Stimulated activated CD4-positive, alpha-beta T cell treated with anti-CD3 and anti-CD28 coated beads, Interleukin-4, amount 100 ng/mL, for 1 hour (primary cell): ENCODE measurements around the gene C1QTNF12.
A peak's percentile ranks its signal among the peaks of the same experiment; 100 is the strongest.
"Not testable (repeated sequence)": the region's sequence is repeated elsewhere in the genome, so short reads cannot be mapped to it uniquely, and the experiment has no call there.

ENCODE experiments used
- DNase-seq: peaks from one replicate; pipeline ENCODE4 v3.0.0-alpha.2; 2020

Gene C1QTNF12

DNA sequence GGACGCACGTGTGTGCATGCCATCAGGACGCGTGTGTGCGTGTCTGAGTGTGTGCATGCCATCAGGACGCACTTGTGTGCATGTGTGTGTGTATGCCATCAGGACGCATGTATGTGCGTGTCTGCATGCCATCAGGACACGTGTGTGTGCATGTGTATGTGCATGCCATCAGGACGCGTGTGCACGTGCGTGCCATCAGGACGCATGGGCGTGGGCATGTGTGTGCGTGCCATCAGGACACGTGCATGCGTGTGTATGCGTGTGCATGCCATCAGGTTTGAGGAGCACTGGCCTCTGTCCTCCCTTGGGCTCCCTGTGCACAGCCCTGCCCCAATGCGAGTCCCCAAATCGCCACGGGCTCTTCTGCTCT lies 12.6 kb upstream of the C1QTNF12 start:
- no peak for DNase-seq

DNA sequence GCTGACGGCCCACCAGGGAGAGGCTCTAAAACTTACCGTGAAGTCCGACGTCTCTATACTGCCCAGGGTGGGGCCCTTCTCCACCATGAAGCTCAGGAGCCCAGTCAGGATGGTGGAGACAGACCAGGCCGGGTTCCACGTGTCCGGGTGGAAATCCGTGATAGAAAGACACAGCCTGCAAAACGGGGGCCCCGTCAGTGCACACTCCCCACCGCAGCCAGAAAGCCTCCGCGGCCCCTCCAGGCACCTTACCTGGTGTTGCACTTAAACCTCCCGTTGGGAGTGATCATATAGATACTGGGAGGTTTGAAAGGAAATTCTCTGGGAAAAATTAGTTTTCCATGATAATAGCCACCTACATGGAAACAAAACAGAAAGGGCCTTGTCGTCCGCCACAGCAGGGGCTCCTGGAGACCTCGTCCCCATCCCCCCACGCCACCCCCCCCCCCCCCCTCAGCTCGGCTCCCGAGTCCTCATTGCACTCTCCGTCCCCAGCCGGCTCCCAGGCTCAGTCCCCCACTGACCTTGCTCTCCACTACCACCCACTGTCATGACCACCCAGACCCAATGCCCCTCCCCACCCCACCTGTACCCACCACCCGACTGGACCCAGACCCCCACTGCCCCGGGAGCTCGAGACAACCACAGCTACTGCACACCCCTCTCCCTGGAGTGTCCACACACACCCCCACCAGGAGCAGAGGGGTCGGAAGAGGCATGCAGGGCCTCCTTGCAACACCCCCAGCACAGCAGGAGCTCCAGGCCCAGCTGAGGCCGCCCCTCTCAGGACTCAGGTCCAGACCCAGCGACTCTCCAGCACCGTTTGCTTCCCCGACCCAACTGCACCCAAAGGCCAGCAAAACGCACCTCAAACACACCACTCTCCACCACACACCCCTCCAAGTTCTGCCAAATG lies 10.7 kb upstream of the C1QTNF12 start:
- no peak for DNase-seq

DNA sequence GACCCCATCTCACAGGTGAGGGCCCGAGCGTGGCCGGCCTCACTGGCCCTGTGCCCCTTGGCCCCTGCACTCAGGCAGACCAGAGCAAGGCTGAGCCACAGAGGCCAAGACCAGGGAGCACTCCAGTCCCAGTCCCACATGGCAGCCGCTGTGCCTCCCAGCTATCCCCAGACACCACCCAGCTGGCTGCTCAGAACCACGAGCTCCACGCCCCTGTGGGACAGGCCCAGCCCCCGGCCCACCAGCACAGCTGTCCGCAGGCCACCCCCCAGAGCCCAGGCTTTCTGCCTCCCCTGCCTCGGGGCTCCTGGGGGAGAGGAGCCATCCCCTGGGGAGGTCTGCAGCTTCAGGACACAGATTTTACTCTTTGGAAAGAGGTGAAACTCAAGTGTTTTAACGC lies 9.1 kb upstream of the C1QTNF12 start:
- no peak for DNase-seq

DNA sequence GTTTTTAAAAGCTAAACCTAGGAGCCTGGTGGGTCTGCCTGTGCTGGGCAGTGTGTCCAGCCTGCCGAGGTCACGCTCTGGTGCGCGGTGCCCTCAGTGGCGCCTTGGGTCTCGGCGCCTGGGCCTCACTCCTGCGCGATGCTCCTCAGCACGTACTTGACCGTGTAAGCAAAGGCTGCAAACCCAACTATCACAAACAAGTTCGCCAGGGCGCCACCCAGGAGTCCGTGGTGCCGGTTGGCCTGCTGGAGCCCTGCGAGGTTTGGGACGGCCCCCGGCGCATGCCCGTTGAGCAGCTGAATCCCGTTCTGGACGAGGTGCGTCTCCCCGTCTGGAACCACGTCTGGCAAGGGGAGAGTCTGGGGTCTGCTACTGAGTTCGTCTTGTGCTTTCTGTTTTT lies 8.6 kb upstream of the C1QTNF12 start:
- DNase-seq, result no peak

DNA sequence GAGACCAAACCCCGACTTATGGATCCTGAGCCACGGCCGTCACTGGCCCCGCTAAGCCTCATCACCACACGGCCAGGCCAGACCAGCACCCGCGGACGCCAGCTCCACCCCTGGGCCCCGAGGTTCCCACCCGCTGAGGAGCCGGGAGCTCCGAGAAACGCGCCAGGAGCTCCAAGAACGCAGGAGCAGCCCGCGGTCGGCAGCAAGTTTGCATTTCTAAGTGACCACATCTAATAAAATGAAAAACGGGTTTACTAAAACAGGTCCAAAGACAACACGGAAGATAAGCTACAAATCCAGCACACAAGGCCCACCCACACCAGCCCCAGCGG lies 8.1 kb upstream of the C1QTNF12 start:
- no peak for DNase-seq

DNA sequence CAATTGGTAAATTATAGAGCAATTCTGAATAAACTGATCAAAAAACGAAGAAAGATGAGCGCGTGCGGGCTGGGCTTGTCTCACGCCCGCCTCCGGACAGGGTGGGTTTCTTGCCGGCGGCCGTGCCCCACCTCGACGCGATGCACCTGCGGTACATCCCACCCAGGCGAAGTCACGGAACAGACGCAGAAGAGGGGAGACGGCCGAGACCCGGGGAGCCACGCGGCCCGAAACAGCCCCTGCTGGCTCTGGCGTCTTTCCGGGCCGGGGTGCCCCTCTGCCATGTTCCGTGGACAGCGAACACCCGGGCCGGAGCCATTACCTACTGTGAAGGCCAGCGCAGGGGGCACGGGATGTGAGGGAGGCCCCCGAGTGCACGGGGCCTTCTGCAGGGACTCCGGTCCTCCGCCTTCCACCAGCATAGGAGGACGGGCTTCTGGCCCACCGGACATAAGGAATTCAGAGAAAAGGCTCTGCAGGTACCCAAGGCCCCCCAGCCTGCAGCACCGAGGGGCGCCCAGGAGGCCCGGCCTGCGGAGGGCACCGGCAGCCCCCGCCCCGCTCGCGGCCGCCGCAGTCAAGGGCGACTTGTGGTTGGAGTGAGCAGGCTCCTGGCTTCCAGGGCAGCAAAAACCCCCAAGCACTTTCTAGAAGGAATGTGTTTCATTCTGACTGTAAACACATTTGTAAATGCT lies 7.6 kb upstream of the C1QTNF12 start:
- DNase-seq, result no peak

DNA sequence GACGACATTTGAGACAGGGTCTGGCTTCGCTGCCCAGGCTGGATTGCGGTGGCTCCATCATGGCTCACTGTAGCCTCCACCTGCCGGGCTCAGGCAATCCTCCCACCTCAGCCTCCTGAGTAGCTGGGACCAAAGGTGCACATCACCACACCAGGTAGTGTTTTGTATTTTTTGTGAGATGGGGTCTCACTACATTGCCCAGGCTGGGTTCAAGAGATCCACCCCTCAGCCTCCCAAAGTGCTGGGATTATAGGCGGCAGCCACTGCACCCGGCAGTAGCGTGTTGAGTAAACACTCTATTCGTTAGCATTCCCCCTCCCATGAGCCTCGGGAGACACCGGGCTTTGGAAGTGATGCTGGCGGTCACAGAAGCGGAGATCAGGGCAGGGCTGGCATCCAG lies 6.8 kb upstream of the C1QTNF12 start:
- DNase-seq, result no peak

DNA sequence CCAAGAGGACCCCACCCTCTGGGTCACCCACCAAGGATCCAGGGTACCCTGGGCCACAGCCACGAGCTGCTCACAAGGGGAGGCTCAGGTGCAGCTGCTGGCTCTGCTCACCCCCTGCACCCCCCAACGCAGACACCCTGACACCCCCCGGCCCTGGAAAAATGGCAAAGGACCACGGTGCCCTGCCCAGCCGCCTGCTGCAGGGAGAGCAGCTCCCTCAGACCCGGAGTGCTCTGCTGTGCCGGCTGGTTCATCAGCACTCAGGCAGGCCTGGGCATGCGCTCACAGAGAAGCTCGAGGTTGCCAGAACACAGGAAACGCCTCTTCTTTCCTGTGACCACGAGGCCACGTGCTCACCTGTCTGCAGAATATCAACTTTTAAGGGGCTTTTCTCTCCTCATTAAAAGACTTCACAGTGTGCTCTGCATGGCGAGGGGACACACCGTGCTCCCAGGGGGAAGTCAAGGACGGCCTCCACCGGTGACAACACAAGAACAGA lies 4.3 kb upstream of the C1QTNF12 start:
- peak; percentile 69 for DNase-seq

DNA sequence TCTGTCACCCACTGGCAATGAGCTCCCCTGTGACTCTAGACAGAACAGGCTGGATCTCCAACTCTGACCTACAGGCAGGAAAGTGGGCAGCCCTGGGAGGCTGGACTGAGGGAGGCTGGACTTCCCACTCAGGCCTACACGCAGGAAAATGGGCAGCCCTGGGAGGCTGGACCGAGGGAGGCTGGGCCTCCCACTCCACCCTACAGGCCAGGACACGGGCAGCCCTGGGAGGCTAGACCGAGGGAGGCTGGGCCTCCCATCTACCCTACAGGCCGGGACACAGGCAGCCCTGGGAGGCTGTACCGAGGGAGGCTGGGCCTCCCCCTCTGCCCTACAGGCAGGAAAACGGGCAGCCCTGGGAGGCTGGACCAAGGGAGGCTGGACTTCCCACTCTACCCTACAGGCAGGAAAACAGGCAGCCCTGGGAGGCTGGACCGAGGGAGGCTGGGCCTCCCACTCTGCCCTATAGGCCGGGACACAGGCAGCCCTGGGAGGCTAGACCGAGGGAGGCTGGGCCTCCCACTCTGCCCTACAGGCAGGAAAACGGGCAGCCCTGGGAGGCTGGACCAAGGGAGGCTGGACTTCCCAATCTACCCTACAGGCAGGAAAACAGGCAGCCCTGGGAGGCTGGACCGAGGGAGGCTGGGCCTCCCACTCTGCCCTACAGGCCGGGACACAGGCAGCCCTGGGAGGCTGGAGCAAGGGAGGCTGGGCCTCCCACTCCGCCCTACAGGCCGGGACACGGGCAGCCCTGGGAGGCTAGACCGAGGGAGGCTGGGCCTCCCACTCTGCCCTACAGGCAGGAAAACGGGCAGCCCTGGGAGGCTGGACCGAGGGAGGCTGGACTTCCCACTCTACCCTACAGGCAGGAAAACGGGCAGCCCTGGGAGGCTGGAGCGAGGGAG lies 1.7 kb upstream of the C1QTNF12 start:
- DNase-seq, result not testable (repeated sequence)

DNA sequence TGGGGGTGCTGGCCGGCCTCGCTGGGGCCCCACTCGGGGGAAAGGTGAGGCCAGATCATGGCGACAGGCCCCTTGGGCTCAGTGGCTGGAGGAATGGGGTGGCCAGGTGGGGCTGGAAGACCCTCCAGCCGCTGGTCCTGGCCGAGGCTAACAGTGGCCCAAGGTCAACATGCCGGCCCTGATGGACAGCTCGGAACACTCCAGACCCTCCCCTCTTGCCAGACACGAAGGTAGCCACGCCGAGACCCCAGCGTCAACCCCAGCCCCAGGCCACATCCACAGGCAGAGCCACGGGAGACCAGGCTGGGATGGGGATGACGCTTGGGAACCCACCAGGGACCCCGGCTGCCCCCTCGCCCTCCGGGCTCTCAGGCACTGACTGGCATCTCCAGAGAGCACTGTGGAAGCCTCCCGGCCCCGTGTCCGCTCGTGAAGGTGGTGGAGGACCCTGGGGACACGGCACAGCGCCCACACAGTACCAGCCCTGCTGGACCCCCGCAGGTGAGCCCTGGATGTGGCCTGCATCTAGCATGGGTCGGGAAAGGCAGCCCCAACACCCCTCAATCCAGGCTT lies 905 bp upstream of the C1QTNF12 start:
- no peak for DNase-seq

DNA sequence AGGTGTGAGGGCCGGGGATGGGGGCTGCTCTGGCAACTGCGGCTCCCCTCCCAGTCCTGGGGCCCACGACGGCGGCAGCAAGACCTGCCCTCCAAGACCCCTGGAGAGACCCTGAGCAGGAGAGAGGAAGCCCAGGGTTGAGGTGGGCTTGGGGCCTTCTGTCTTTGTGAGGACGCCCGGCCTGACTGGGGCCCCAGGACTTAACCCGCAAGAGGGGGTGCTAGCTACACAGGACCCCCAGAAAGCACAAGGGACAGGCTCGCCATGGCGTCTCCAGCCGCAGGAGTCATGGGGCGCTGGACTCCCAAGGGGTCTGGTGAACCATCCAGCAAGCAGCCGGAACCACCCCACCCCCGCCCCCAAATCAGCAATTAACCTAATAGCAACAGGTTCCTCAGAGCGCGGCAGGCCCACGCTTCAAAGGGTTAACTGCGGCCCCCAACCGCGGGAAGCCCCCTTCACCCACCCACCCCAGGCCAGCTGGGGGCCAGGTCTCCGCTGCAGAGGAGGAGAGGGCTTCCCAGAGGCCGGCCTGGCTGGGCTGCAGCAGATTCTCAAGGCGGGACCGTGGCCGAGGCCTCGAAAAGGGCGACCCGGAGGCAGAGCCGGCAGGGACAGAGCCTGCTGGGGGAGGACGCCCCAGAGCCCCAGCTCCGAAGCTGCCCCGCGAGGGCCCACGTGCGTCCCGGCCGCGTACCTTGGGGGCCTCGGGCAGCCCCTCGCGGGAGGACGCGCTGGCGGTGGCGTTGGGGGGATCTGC lies 525 bp downstream of the C1QTNF12 start:
- no peak for DNase-seq

DNA sequence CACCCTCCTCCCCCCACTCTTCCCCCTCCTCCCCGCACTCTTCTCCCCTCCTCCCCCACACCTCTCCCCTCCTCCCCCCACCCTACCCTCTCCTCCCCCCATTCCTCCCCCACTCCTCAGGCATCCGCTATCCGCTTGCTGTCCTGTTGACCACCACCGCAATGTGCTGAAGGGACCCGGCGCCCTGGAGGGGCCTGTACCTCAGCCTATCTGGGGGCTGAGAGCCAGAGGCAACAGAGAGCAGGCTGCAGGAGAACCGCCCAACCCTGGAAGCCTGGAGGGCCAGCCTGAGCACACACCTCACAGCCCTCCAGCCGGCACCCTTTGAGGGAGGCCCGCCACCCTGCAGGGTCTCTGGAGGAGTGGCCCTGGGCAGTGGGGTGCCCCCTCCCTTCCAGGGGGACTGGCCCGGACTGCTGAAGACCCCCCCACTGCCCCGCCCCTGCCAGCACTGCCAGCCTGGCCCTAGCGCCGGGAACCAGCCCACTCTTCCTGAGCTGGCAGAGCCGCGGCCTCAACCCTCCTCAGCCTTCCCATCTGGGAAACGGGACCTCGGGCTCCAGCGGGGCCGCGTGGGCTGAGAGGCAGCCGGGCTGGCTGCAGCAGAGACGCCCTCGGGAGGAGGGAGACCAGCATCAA lies 1.2 kb downstream of the C1QTNF12 start:
- DNase-seq, result no peak

DNA sequence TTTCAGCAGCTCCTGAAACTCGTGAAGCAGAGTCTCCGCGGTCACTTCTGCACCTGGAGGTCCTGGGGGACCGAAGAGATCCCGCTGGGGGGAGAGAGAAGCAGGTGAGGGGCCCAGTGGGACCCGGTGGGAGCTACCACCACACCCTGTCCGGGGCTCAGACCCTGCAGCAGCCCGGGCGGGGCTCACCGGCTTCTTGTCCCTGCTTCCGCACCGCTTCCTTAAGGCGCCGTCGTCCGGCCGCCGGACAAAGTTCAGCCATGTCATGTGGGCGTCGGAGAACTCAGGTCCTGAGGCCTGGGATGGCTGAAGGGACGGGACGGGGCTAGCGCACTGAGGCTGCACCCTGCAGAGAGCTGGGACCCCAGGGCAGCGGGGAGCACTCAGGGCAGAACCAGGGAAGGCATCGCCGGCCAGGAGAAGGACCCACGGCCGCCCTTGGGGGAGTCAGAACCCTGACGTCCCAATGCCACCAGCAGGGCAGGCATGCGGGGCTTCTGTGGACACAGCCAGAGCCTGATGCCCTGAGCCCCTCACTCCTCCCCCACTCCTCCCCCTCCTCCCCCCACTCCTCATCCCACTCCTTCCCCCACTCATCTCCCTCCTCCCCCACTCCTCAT lies 2.2 kb downstream of the C1QTNF12 start:
- DNase-seq, result no peak

DNA sequence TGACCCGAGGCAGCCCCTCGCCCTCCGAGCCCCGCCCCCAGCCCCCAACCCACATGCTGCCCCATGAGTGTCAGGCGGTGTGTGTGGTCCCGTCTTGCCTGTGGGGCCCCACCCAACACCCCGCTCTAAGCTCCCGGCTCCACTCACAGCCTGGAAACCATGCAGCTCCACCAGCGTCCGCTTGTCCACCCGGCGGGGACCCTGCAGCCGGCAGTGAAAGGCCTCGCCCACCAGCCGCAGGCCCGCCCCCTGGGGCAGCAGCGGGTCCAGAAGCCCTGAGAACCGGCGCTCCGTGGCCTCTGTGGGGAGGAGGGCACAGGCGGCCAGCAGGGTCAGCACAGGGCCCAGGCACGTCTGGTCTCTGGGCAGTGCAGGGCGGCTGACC lies 2.7 kb downstream of the C1QTNF12 start:
- no peak for DNase-seq

DNA sequence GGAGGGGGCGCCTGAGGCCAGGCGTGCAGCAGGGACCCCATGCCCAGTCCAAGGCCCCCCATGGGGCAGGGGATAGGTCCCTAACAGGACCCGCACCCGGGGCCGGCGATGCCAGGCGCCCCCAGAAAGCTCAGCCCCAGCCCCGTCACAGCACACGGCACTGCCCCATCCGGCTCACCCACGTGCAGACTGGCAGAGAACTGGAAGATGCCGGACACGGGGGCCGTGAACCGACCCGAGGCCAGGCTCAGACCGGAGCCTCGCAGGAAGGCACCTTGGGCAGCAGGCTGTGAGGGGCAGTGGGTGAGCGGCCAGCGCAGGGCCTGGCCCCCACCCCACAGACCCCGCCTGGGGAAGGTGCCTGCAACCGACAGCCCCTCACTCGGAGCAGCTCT lies 3.3 kb downstream of the C1QTNF12 start:
- DNase-seq, result no peak

DNA sequence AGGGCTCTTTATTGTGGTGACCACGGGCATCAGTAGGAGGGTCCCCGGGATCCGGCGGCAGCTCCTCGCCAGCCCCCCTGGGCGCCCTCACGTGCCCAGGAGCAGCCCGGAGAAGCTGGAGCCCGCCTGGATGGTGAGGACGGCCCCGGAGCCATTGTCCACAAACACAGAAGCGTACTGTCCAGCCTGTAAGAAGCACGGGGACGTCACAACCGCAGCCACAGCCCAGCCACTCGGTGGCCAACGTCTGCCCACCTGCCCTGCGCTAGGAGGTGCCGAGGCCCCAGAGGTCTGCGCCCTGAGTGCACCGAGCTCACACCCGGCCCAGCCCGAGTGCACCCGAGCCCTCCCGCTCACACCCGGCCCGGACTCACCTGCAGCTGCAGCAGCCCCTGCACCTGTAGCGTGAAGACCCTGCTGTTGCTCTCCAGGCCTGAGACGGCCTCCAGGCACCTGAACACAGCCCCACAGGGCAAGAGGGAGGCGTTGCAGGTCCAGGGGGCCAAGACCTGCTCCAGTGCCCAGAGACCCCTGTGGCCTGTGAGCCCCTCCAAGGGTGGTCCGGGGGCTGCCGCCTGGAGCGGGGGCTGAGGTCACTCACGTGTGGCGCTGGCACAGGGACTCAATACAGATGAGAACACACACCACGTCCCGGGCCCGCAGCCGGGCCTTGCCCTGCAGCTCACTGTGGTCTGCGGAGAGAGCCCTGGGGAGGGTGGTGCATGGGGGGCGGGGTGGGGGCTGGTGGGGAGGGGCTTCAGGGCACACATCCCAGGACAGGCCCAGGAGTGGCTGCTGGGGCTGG lies 3.9 kb downstream of the C1QTNF12 start:
- DNase-seq, result no peak

DNA sequence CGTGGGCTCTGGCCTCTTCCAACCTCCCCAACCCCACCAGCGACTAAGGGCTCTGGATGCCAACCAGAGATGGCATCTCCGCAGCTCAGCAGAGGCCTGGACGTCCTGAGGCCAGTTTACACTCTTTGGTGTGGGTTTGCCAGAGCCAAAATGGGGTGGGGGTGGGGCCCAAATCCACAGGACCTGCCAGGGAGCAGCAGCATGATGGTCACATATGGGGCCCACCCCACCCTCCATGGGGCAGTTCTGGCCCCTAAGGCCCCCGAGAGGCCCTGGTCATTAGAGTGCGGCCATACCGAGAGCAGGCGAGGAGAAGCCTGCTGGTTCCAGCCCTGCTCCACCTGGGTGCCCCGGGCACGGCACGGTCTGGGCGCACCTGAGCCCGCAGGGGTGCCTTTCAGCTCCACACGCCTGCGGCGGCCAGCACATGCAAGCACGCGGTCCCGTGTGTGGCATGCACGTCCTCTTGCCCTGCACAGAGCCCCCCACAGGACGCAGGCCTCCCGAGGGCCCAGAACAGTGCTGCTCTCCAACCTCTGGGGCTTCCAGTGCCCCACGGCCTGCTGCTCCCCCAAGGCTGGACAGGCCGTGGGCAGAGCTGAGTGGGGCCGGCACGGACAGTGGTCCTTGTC lies 4.8 kb downstream of the C1QTNF12 start:
- DNase-seq, result no peak

DNA sequence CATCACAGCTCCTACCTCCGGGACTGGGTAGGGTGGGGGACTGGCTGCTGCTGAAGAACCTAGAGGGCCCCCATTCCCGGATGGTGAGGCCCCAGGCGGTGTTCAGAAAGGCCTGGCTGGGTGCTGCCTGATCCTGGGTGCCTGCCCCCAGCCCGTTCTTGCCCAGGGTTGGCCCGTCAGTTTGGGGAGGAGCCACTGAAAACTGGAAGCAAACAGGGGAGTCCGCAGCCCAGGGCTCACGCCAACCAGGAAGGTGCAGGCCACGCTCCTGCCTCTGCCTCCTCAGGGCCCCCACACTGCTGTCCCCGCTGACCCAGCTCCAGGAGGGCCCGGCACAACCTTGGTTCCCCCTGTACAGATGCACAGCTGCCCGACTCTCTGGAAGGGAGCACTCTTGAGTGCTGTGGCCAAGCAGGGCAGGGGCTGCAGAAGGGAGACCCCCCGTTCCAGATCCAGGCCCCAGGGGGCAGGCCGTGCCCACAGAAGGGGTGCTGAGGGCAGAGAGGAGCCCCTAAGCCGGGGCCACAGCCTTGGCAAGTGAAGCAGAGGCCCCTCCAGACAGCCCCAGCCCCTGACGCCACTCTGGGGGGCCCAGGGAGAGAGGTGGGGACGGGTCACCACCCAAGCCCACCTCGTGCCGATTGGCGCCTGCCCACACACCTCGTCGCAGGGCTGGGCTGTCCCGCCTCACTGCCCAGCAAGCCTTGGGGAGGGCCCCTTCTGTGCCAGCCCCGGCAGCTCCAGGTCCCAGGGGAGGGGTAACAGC lies 5.5 kb downstream of the C1QTNF12 start:
- no peak for DNase-seq

DNA sequence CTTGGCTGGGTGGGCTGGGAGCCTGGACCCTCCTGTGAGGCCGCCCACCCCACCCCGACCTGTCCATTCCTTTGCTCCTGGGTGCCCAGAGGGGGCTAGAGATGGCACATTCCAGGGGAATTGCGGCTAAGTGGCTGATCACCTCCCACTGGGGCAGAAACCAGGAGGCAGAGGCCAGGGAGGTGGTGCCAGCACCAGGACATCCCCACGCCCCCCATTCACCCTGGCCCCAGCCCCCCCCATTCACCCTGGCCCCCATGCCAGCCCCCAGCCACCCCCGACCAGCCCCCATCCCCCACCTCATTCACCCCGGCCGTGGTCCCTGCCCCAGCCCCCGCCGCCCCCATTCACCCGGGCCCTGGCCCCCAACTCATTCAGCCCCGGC lies 6.2 kb downstream of the C1QTNF12 start:
- no peak for DNase-seq
